Lower leg skin (tissue), 4 donors: ENCODE results near the gene SPRY4. TPM values are rescaled to one million over a fixed set of nuclear protein-coding genes. Genes with fewer than 3 reads are reported as not detected.

Experiments used
- DNase-seq, 2 donors: peaks; one replicate each; pipeline ENCODE4 v3.0.0-alpha.2; 2019; ENCODE audit warnings: low spot score in 2 of 2
- H3K4me3 ChIP-seq: fragments of 200-600 bp; sonication (generic); 2 replicates; pipeline ENCODE4 v1.5.1; 2017; ENCODE audit warnings: mild to moderate bottlenecking, low read depth; ENCODE audit not compliant: poor library complexity, severe bottlenecking
- CTCF ChIP-seq, 3 donors: fragments of 450-650 bp; IDR thresholded peaks; one replicate each; pipeline ENCODE4 v1.5.1; 2016; ENCODE audit warnings: antibody characterized with exemption in 3 of 3, mild to moderate bottlenecking in 3 of 3, moderate library complexity in 2 of 3
- POLR2A ChIP-seq, 2 donors: fragments of 450-650 bp; IDR thresholded peaks; one replicate each; pipeline ENCODE4 v1.6.1; 2016 to 2017; ENCODE audit warnings: antibody characterized with exemption in 2 of 2, mild to moderate bottlenecking in 1 of 2, moderate library complexity in 1 of 2
- WGBS, 2 donors: methylation state at CpG; one replicate each; pipeline ENCODE4 v1.1.5; 2018; 5-methylcytosine and 5-hydroxymethylcytosine counted together
- intact Hi-C: fragments of 100-400 bp; cut with DNase I; formaldehyde crosslinking; loops from one replicate; pipeline ENCODE4 v1.15.0; 2023; ENCODE audit warnings: low total_unique reads
- total RNA-seq, 4 donors: library from RNA; depleted of rRNA; stranded (reverse); fragments of >200 nt; gene quantifications; one replicate each; pipeline ENCODE4 v1.1.0, GENCODE V29; 2016

SPRY4 gene
- total RNA-seq, 4 donors from 2014 or later = 2.4 to 11.0 (median 6.0) TPM

DNA sequence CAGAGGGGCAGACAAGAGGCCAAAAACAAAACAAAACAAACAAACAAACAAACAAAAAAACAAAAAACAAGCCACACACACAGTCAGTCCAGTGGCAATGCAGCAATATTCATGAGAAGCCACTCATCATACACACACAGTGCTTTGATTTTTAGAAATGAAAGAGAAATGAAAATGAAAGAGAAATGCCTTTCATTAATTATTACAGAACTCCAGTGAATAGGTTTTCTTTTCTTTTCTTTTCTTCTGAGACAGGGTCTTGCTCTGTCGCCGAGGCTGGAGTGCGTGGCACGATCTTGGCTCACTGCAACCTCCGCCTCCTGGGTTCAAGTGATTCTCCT, 36.9 kb downstream of the SPRY4 start:
- intact Hi-C loops = no loop called here
- DNase-seq = no peak
- WGBS, 2 donors = 84 to 89% methylated on average over 5 of the region's 5 CpGs

GRCh38 chr5:142287096-142287972, 37.5 kb downstream of the SPRY4 start:
- intact Hi-C loops = no loop called here
- 74 to 77% methylated on average over 17 of the region's 17 CpGs for WGBS, 2 donors
- no peak overlapping the region for H3K4me3 ChIP-seq
- DNase-seq = no peak
- no peak for TF ChIP-seq CTCF (IDR thresholded peaks at IDR 0.05)
- TF ChIP-seq POLR2A (IDR thresholded peaks at IDR 0.05) = no peak

More for the DNA sequence above, 36.9 kb downstream of the SPRY4 start:
- TF ChIP-seq POLR2A (IDR thresholded peaks at IDR 0.05) (no peak), CTCF (IDR thresholded peaks at IDR 0.05) (no peak)
- no peak overlapping the region for H3K4me3 ChIP-seq

DNA sequence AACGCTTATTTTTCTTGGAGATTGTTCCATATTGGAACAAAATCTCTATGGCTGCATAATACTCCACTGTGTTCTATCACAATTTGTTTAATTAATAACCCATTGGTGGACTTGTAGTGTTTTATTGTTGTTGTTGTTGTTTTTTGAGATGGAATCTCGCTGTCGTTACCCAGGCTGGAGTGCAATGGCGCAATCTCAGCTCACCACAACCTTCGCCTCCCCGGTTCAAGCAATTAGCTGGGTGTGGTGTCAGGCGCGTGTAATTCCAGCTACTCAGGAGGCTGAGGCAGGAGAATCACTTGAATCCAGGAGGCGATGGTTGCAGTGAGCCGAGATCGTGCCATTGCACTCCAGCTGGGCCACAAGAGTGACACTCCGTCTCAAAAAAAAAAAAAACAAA, 38.7 kb downstream of the SPRY4 start:
- no peak for DNase-seq
- TF ChIP-seq POLR2A (IDR thresholded peaks at IDR 0.05) (no peak), CTCF (IDR thresholded peaks at IDR 0.05) (no peak)
- intact Hi-C loops = no loop called here
- no peak overlapping the region for H3K4me3 ChIP-seq
- WGBS, 2 donors = 82 to 88% methylated on average over 12 of the region's 12 CpGs

- intact Hi-C loops = no loop called here
- TF ChIP-seq CTCF (IDR thresholded peaks at IDR 0.05) (no peak), POLR2A (IDR thresholded peaks at IDR 0.05) (no peak)
- DNase-seq = no peak
- 49 to 55% methylated on average over 6 of the region's 6 CpGs for WGBS, 2 donors
- H3K4me3 ChIP-seq = no peak overlapping the region
Measured at GRCh38 chr5:142283304-142283703, 41.5 kb downstream of the SPRY4 start.

GRCh38 chr5:142281966-142282365, 42.9 kb downstream of the SPRY4 start:
- H3K4me3 ChIP-seq = no peak overlapping the region
- 61 to 68% methylated on average over 6 of the region's 6 CpGs for WGBS, 2 donors
- TF ChIP-seq POLR2A (IDR thresholded peaks at IDR 0.05) (no peak), CTCF (IDR thresholded peaks at IDR 0.05) (no peak)
- intact Hi-C loops = no loop called here
- no peak for DNase-seq

DNA sequence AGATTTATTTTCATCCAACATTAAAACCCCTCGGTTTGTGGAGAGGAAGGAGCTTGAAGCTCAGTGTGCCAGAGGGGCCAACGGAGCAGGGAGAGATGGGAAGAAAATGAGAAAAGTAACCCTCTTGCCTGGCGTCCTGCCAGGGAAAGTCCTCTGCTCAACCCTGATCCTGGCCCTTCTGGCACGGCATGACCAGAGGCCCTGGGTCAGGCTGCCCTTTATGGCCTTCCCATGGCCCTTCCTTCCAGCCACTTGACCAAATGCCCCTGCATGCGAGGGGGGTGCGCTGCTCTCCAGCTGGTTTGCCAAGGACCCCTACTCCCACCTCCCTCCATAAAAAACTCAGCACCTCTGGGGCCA, 43.8 kb downstream of the SPRY4 start:
- no peak for TF ChIP-seq POLR2A (IDR thresholded peaks at IDR 0.05)
- no peak for TF ChIP-seq CTCF (IDR thresholded peaks at IDR 0.05)
- intact Hi-C loops = no loop called here

More for the DNA sequence above, 43.8 kb downstream of the SPRY4 start:
- WGBS, 2 donors = 62 to 84% methylated on average over 6 of the region's 6 CpGs
- H3K4me3 ChIP-seq = no peak overlapping the region
- no peak for DNase-seq
